Measurements from ENCODE around the gene IFNA16. TPM values are rescaled to one million over a fixed set of nuclear protein-coding genes. Genes with fewer than 3 reads are reported as not detected.

Gene IFNA16
- total RNA-seq, 1 experiment from 2014 or later, result not detected

DNA sequence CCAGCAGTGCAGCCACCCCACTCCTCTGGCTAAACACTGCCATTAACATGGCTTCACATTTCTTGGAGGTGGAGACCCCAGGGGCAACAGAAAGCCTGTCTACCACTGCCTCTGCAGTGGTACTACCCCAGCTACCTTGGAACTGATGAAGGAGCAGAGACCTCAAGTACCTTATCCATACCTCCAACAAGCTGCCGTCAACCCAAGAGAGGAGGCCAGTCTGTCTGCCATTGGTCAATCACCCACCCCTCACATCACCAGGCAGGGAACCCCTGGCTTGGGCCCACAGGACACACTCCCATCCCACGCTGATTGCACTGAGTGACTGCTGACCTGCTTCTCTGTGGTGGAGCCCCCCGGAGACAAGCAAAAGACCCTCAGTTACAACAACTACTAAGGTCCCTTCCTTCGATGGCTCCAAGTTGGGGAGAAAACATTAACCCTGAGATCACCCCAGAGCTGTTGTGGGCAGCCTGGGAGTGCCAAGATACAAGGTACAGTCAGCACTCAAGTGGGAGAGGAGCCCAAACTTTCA lies 17.1 kb upstream of the IFNA16 start:
- CTCF ChIA-PET, result no interaction called here
- in situ Hi-C loops (cut with HindIII; ENCODE audit: low pct_unique_long_range_greater_than_20kb, low sequenced_read_pairs), result no loop called here
- POLR2A ChIA-PET, result no interaction called here
- Histone ChIP-seq H3K36me3 (ENCODE audit: control insufficient read depth, insufficient read depth, low read length) (no peaks in the 10 kb centered on the region), H3K4me3 (ENCODE audit: low read depth in 2 of 2, low read length in 2 of 2) (no peak overlapping the region), H3K9me3 (ENCODE audit: control insufficient read depth, insufficient read depth, low read depth, low read length) (no peaks in the 10 kb centered on the region), H3K27me3 (ENCODE audit: control insufficient read depth, insufficient read depth, low read length) (no peaks in the 10 kb centered on the region), H3K4me1 (ENCODE audit: control insufficient read depth, insufficient read depth, low read length) (no peaks in the 10 kb centered on the region), H3K27ac (ENCODE audit: low read length) (no peak overlapping the region)
- intact Hi-C loops (cut with micrococcal nuclease; ENCODE audit: unreplicated experiment), result no loop called here
- DNase-seq (ENCODE audit: low read depth, low spot score) (no peak), ATAC-seq (no peak)
- no TSS peak for BruUV-seq (replicated peaks)
- TF ChIP-seq, protein P1, sequence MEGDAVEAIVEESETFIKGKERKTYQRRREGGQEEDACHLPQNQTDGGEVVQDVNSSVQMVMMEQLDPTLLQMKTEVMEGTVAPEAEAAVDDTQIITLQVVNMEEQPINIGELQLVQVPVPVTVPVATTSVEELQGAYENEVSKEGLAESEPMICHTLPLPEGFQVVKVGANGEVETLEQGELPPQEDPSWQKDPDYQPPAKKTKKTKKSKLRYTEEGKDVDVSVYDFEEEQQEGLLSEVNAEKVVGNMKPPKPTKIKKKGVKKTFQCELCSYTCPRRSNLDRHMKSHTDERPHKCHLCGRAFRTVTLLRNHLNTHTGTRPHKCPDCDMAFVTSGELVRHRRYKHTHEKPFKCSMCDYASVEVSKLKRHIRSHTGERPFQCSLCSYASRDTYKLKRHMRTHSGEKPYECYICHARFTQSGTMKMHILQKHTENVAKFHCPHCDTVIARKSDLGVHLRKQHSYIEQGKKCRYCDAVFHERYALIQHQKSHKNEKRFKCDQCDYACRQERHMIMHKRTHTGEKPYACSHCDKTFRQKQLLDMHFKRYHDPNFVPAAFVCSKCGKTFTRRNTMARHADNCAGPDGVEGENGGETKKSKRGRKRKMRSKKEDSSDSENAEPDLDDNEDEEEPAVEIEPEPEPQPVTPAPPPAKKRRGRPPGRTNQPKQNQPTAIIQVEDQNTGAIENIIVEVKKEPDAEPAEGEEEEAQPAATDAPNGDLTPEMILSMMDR (IDR thresholded peaks at IDR 0.05), result no peak
- TF ChIP-seq POLR2AphosphoS5 (IDR thresholded peaks at IDR 0.05; ENCODE audit: low read depth, low read length) (no peak), SIN3A (IDR thresholded peaks at IDR 0.05; ENCODE audit: borderline replicate concordance, insufficient read depth, low read depth, low read length) (no peak), TCF7L2 (IDR thresholded peaks at IDR 0.05; ENCODE audit: low read depth, low read length) (no peak)
- TF ChIP-seq, protein P2, sequence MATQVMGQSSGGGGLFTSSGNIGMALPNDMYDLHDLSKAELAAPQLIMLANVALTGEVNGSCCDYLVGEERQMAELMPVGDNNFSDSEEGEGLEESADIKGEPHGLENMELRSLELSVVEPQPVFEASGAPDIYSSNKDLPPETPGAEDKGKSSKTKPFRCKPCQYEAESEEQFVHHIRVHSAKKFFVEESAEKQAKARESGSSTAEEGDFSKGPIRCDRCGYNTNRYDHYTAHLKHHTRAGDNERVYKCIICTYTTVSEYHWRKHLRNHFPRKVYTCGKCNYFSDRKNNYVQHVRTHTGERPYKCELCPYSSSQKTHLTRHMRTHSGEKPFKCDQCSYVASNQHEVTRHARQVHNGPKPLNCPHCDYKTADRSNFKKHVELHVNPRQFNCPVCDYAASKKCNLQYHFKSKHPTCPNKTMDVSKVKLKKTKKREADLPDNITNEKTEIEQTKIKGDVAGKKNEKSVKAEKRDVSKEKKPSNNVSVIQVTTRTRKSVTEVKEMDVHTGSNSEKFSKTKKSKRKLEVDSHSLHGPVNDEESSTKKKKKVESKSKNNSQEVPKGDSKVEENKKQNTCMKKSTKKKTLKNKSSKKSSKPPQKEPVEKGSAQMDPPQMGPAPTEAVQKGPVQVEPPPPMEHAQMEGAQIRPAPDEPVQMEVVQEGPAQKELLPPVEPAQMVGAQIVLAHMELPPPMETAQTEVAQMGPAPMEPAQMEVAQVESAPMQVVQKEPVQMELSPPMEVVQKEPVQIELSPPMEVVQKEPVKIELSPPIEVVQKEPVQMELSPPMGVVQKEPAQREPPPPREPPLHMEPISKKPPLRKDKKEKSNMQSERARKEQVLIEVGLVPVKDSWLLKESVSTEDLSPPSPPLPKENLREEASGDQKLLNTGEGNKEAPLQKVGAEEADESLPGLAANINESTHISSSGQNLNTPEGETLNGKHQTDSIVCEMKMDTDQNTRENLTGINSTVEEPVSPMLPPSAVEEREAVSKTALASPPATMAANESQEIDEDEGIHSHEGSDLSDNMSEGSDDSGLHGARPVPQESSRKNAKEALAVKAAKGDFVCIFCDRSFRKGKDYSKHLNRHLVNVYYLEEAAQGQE (IDR thresholded peaks at IDR 0.05; ENCODE audit: insufficient read depth in 1 of 2, low read depth in 2 of 2, low read length in 1 of 2), result no peak

DNA sequence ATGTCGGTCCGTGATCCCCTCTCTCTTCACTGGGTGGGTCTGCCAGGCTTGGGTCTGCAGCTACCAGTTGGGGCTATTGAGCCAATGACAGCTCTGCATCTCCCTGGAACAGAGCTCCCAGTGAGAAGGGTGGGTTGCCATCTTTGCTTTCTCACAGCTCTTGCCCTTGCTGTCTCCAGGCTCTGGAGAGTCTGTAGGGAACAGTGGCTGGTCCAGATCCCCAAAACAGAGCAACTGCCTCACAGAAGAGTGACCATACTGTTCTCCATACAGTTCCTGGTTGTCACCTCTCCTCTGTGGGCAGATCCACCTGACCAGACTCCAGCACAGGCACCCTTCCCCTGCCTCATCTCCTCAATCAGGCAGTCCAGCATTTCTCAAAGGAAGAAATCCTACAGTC lies 16.1 kb upstream of the IFNA16 start:
- DNase-seq (ENCODE audit: low read depth, low spot score) (no peak), ATAC-seq (no peak)
- in situ Hi-C loops (cut with HindIII; ENCODE audit: low pct_unique_long_range_greater_than_20kb, low sequenced_read_pairs) (no loop called here), intact Hi-C loops (cut with micrococcal nuclease; ENCODE audit: unreplicated experiment) (no loop called here)
- Histone ChIP-seq H3K4me3 (ENCODE audit: low read depth in 2 of 2, low read length in 2 of 2) (no peak overlapping the region), H3K27ac (ENCODE audit: low read length) (no peak overlapping the region), H3K4me1 (ENCODE audit: control insufficient read depth, insufficient read depth, low read length) (no peaks in the 10 kb centered on the region), H3K27me3 (ENCODE audit: control insufficient read depth, insufficient read depth, low read length) (no peaks in the 10 kb centered on the region), H3K36me3 (ENCODE audit: control insufficient read depth, insufficient read depth, low read length) (no peaks in the 10 kb centered on the region), H3K9me3 (ENCODE audit: control insufficient read depth, insufficient read depth, low read depth, low read length) (no peaks in the 10 kb centered on the region)
- ChIA-PET POLR2A (no interaction called here), CTCF (interaction anchor here (0.7 kb wide), 1 partner anchor 1406 kb away, joined by 6 read pairs; no protein-coding TSS in a partner anchor)
- no TSS peak for BruUV-seq (replicated peaks)
- TF ChIP-seq, protein P2 (IDR thresholded peaks at IDR 0.05; ENCODE audit: insufficient read depth in 1 of 2, low read depth in 2 of 2, low read length in 1 of 2), result no peak
- no peak for TF ChIP-seq POLR2AphosphoS5 (IDR thresholded peaks at IDR 0.05; ENCODE audit: low read depth, low read length)
- TF ChIP-seq TCF7L2 (IDR thresholded peaks at IDR 0.05; ENCODE audit: low read depth, low read length), result no peak
- TF ChIP-seq, protein P1 (IDR thresholded peaks at IDR 0.05), result no peak
- TF ChIP-seq SIN3A (IDR thresholded peaks at IDR 0.05; ENCODE audit: borderline replicate concordance, insufficient read depth, low read depth, low read length), result no peak

Measured in Panc1 (cell line).